HepG2 (cell line): ENCODE measurements around the gene PCED1B. TPM values are rescaled to one million over a fixed set of nuclear protein-coding genes. Genes with fewer than 3 reads are reported as not detected.

Source experiments
- CBFB ChIP-seq: sonication (generic); formaldehyde crosslinking; IDR thresholded peaks from 2 replicates; pipeline ENCODE4 v1.4.0; 2020; ENCODE audit warnings: missing genetic modification reagents
- EEA1 ChIP-seq: sonication (generic); formaldehyde crosslinking; IDR thresholded peaks from 2 replicates; pipeline ENCODE4 v1.5.1; 2020; ENCODE audit warnings: mild to moderate bottlenecking, missing genetic modification reagents, borderline replicate concordance
- KLF15 ChIP-seq: sonication (generic); formaldehyde crosslinking; IDR thresholded peaks from 2 replicates; pipeline ENCODE4 v1.8.1; 2023; ENCODE audit warnings: borderline replicate concordance, mild to moderate bottlenecking, inconsistent platforms, missing genetic modification reagents, mixed read lengths
- PHF5A ChIP-seq: IDR thresholded peaks from one replicate; pipeline ENCODE4 v1.6.1; 2018; ENCODE audit warnings: low read depth, missing genetic modification reagents; ENCODE audit not compliant: unreplicated experiment
- PHF8 ChIP-seq: sonication (generic); formaldehyde crosslinking; IDR thresholded peaks from 2 replicates; pipeline ENCODE4 v1.5.0; 2020; ENCODE audit warnings: missing genetic modification reagents
- SCMH1 ChIP-seq: sonication (generic); formaldehyde crosslinking; IDR thresholded peaks from 2 replicates; pipeline ENCODE4 v1.9.0; 2021; ENCODE audit warnings: missing genetic modification reagents, mild to moderate bottlenecking, borderline replicate concordance
- SMAD9 ChIP-seq: sonication (generic); formaldehyde crosslinking; IDR thresholded peaks from 2 replicates; pipeline ENCODE4 v1.5.1; 2020; ENCODE audit warnings: mild to moderate bottlenecking, missing genetic modification reagents
- TMF1 ChIP-seq: sonication (generic); formaldehyde crosslinking; IDR thresholded peaks from 2 replicates; pipeline ENCODE4 v1.8.1; 2022; ENCODE audit warnings: low read depth, missing genetic modification reagents
- ZNF451 ChIP-seq: sonication (generic); formaldehyde crosslinking; IDR thresholded peaks from 2 replicates; pipeline ENCODE4 v1.5.0; 2020; ENCODE audit warnings: mild to moderate bottlenecking, missing genetic modification reagents
- ZNF749 ChIP-seq: sonication (generic); formaldehyde crosslinking; IDR thresholded peaks from 2 replicates; pipeline ENCODE4 v1.8.0; 2022; ENCODE audit warnings: mild to moderate bottlenecking, missing genetic modification reagents, moderate library complexity, borderline replicate concordance
- polyA plus RNA-seq, 8 experiments: library from polyadenylated mRNA; depleted of rRNA in 3 of 8; stranded (reverse) in 7 of 8; unstranded in 1 of 8; fragments of >200 nt; fragmentation: Illumina TruSeq in 4 of 8; extraction: Trizol in 4 of 8; gene quantifications; 2 replicates each; pipeline versions ENCODE4 v1.2.1 to v1.2.3, GENCODE V29; 2011 to 2016; ENCODE audit warnings: low read depth in 4 of 8, missing spikeins in 1 of 8, mixed read lengths in 1 of 8; ENCODE audit not compliant: insufficient read depth in 1 of 8
- total RNA-seq, 5 experiments: library from RNA; depleted of rRNA; stranded (reverse); fragments of >200 nt; fragmentation: Illumina TruSeq; extraction: Trizol; gene quantifications; 2 replicates each; pipeline ENCODE4 v1.2.3, GENCODE V29; 2016; ENCODE audit warnings: low read depth in 1 of 5
- TF ChIP-seq, protein P1 (sequence below): sonication (generic); formaldehyde crosslinking; IDR thresholded peaks from 2 replicates; pipeline ENCODE4 v1.4.0; 2020; ENCODE audit warnings: missing genetic modification reagents, borderline replicate concordance
- TF ChIP-seq, protein P2 (sequence below): sonication (generic); formaldehyde crosslinking; IDR thresholded peaks from 2 replicates; pipeline ENCODE4 v1.4.0; 2020; ENCODE audit warnings: missing genetic modification reagents, borderline replicate concordance
- TF ChIP-seq, protein P3 (sequence below): sonication (generic); formaldehyde crosslinking; IDR thresholded peaks from 2 replicates; pipeline ENCODE4 v1.5.1; 2020; ENCODE audit warnings: mild to moderate bottlenecking, missing genetic modification reagents, borderline replicate concordance

The PCED1B gene
- total and polyA plus RNA-seq, 2 of the 13 experiments (the other 11 are each of a cell fraction or from before 2014, with no cell fraction given): 0.11 to 0.37 TPM

DNA sequence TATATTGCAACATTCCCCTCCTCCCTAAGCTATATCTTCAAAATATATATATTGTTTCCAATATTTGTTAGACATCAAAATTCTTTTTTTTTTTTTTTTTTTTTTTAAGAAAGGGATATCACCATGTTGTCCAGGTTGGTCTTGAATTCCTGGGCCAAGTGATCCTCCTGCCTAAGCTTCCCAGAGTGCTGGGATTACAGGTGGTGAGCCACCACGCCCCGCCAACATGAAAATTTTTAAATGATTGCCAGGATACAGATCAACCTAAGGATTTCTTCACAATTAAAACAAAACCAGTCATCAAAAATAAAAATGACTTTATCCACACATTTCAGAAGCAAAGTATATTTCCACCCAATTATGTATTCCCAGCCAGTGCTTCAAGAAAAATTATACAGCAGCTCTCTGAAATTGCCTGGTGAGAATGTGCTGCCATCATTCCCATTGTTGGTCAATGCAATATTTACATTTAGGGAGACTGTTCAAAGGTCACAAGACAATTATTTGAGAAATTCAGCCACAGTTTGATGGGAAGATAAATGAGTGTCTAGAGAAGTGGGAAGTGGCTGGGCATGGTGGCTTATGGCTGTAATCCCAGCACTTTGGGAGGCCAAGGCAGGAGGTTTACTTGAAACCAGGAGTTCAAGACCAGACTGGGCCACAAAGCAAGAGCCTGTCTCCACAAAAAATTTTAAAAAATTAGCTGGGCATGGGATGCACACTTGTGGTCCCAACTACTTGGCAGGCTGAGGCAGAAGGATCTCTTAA, 142.0 kb downstream of the PCED1B start (continued):
- TF ChIP-seq SMAD9 (no peak), ZNF451 (CRISPR knock-in tag) (no peak), KLF15 (no peak), ZNF749 (CRISPR knock-in tag) (no peak), PHF8 (CRISPR knock-in tag) (no peak), EEA1 (CRISPR knock-in tag) (no peak), TMF1 (CRISPR knock-in tag) (no peak), SCMH1 (CRISPR knock-in tag) (no peak), PHF5A (CRISPR knock-in tag) (no peak), CBFB (CRISPR knock-in tag) (0 out of 2 replicates have a peak, but pooled peaks have one; percentile 34)
- TF ChIP-seq, protein P1, sequence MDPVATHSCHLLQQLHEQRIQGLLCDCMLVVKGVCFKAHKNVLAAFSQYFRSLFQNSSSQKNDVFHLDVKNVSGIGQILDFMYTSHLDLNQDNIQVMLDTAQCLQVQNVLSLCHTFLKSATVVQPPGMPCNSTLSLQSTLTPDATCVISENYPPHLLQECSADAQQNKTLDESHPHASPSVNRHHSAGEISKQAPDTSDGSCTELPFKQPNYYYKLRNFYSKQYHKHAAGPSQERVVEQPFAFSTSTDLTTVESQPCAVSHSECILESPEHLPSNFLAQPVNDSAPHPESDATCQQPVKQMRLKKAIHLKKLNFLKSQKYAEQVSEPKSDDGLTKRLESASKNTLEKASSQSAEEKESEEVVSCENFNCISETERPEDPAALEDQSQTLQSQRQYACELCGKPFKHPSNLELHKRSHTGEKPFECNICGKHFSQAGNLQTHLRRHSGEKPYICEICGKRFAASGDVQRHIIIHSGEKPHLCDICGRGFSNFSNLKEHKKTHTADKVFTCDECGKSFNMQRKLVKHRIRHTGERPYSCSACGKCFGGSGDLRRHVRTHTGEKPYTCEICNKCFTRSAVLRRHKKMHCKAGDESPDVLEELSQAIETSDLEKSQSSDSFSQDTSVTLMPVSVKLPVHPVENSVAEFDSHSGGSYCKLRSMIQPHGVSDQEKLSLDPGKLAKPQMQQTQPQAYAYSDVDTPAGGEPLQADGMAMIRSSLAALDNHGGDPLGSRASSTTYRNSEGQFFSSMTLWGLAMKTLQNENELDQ (CRISPR knock-in tag): no peak
- TF ChIP-seq, protein P2, sequence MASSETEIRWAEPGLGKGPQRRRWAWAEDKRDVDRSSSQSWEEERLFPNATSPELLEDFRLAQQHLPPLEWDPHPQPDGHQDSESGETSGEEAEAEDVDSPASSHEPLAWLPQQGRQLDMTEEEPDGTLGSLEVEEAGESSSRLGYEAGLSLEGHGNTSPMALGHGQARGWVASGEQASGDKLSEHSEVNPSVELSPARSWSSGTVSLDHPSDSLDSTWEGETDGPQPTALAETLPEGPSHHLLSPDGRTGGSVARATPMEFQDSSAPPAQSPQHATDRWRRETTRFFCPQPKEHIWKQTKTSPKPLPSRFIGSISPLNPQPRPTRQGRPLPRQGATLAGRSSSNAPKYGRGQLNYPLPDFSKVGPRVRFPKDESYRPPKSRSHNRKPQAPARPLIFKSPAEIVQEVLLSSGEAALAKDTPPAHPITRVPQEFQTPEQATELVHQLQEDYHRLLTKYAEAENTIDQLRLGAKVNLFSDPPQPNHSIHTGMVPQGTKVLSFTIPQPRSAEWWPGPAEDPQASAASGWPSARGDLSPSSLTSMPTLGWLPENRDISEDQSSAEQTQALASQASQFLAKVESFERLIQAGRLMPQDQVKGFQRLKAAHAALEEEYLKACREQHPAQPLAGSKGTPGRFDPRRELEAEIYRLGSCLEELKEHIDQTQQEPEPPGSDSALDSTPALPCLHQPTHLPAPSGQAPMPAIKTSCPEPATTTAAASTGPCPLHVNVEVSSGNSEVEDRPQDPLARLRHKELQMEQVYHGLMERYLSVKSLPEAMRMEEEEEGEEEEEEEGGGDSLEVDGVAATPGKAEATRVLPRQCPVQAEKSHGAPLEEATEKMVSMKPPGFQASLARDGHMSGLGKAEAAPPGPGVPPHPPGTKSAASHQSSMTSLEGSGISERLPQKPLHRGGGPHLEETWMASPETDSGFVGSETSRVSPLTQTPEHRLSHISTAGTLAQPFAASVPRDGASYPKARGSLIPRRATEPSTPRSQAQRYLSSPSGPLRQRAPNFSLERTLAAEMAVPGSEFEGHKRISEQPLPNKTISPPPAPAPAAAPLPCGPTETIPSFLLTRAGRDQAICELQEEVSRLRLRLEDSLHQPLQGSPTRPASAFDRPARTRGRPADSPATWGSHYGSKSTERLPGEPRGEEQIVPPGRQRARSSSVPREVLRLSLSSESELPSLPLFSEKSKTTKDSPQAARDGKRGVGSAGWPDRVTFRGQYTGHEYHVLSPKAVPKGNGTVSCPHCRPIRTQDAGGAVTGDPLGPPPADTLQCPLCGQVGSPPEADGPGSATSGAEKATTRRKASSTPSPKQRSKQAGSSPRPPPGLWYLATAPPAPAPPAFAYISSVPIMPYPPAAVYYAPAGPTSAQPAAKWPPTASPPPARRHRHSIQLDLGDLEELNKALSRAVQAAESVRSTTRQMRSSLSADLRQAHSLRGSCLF (CRISPR knock-in tag): no peak
- TF ChIP-seq, protein P3, sequence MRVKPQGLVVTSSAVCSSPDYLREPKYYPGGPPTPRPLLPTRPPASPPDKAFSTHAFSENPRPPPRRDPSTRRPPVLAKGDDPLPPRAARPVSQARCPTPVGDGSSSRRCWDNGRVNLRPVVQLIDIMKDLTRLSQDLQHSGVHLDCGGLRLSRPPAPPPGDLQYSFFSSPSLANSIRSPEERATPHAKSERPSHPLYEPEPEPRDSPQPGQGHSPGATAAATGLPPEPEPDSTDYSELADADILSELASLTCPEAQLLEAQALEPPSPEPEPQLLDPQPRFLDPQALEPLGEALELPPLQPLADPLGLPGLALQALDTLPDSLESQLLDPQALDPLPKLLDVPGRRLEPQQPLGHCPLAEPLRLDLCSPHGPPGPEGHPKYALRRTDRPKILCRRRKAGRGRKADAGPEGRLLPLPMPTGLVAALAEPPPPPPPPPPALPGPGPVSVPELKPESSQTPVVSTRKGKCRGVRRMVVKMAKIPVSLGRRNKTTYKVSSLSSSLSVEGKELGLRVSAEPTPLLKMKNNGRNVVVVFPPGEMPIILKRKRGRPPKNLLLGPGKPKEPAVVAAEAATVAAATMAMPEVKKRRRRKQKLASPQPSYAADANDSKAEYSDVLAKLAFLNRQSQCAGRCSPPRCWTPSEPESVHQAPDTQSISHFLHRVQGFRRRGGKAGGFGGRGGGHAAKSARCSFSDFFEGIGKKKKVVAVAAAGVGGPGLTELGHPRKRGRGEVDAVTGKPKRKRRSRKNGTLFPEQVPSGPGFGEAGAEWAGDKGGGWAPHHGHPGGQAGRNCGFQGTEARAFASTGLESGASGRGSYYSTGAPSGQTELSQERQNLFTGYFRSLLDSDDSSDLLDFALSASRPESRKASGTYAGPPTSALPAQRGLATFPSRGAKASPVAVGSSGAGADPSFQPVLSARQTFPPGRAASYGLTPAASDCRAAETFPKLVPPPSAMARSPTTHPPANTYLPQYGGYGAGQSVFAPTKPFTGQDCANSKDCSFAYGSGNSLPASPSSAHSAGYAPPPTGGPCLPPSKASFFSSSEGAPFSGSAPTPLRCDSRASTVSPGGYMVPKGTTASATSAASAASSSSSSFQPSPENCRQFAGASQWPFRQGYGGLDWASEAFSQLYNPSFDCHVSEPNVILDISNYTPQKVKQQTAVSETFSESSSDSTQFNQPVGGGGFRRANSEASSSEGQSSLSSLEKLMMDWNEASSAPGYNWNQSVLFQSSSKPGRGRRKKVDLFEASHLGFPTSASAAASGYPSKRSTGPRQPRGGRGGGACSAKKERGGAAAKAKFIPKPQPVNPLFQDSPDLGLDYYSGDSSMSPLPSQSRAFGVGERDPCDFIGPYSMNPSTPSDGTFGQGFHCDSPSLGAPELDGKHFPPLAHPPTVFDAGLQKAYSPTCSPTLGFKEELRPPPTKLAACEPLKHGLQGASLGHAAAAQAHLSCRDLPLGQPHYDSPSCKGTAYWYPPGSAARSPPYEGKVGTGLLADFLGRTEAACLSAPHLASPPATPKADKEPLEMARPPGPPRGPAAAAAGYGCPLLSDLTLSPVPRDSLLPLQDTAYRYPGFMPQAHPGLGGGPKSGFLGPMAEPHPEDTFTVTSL (CRISPR knock-in tag): peak; percentile 89
